GM19468 (cell line): ENCODE data around the gene AQP5.

ENCODE experiments used
- ATAC-seq: cut with Tn5 transposase; IDR thresholded peaks from one replicate; pipeline ENCODE4 v1.9.1; 2021; ENCODE audit warnings: mild to moderate bottlenecking, moderate library complexity, moderate number of reproducible peaks; ENCODE audit not compliant: unreplicated experiment; ENCODE audit errors: extremely low read depth

Gene AQP5

GRCh38 chr12:49930515-49931288 lies 31.0 kb upstream of the AQP5 start:
- ATAC-seq: no peak

GRCh38 chr12:49932023-49932422 lies 29.6 kb upstream of the AQP5 start:
- no peak for ATAC-seq

DNA sequence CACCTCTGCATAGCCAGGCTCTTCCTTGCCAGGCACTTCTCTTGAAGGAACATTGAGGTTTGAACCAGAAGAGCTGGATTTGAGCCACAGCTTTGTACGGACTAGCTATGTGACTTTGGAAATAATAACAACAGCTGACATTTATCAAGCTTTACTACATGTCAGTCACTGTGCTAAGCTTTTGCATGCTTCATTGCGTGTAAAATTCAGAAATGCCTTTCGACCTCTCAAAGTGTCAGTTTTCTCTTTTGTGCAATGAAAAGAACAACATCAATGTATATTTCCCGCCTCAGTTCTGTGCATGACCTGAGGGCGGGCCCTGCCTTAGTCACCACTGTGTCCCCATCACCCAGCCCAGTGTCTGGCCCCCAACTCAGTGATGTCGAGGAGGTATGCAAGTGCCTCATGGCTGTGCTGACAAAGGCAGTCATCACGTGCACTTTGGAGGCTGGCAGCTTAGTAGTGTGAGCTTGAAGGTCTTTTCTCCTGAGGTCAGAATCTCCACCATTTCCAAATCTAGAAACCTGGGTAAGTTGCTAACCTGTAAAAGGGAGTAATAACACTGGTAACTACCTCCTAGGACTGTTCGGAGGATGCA lies 29.0 kb upstream of the AQP5 start:
- no peak for ATAC-seq

- no peak for ATAC-seq
Measured at GRCh38 chr12:49933796-49934195, 27.9 kb upstream of the AQP5 start.

DNA sequence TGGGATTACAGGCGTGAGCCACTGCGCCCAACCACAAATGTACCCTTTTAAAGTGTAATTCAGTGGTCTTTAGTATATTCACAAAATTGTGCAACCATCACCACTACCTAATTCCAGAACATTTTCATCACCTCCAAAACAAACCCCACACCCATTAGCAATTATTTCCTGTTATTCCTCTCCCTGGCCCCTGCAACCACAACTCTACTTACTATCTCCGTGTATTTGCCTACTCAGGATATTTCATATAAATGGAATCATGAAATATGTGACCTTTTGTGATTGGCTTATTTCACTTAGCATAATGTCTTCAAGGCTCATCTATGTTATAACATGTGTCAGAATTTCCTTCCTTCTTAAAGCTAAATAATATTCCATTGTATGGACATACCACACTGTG lies 27.2 kb upstream of the AQP5 start:
- ATAC-seq: no peak

DNA sequence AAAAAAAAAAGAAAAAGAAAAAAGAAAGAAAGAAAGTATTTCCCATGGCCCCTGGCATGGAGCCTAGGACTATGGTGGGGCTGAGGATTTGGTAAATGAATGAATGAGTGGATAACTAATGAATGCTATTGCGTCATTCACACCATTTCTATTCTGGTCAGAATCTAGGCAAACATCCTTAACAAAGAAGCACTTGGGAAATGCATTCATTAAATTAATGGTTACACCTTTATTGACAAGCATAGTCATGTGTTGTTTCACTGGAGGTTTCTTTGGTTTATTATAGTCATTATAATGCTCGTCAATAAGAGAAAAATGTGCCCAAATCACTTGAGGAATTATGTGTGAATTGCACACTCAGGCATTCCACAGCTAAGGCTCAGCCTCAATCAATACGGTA lies 24.7 kb upstream of the AQP5 start:
- ATAC-seq: no peak

DNA sequence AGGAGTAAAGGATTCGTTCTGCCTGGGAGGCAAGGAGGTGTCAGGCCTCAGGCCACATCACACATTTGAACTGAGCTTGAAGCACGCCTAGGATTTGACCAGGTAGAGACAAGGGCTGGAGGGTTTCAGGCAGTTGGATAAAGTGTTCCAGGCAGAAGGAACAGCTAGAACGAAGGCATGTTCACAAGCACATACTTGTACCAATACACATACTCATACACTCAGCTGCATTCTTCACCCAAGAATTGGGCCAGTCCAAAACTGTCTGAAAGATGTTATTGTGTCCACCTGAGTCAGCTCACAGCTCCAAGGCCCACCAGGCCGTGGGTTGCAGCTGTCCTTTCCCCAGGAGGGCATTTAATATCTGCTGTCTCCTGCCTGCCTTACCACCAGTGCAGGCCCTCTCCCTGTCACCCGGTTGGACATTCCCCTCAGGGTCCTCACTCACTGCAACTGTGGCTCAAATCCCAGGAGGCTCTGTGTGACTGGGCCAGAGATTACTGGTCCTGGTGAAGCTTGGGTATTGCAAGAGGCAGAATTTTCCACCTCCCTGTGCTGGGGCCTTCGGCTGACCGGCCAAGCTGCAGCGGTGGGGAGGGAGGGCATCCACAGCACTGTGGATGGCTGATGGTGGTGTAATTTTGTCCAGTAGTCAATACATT lies 23.9 kb upstream of the AQP5 start:
- no peak for ATAC-seq

DNA sequence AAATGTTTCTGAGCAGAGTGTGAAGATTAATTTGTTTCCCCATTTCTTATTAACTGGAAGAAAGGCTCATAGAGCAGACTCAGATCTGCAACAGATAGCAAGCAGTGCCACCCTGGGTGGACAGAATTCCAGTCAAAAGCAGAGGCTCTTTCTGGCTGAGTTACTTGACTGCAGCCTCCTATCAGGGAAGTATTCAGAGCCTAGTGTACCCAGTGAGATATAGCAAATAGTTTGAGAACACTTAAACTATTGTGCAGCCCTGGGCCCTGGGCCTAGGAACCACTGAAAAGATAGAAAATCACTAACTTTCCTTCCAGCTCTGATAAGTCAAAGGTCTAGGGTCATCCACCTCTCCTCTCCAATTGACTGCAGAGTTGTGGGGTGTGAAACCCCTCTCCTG lies 22.4 kb upstream of the AQP5 start:
- ATAC-seq: no peak

GRCh38 chr12:49939707-49940106 lies 22.0 kb upstream of the AQP5 start:
- ATAC-seq: no peak

GRCh38 chr12:49941556-49942511 lies 19.8 kb upstream of the AQP5 start:
- no peak for ATAC-seq

GRCh38 chr12:49942512-49942893 lies 19.2 kb upstream of the AQP5 start:
- no peak for ATAC-seq

GRCh38 chr12:49942921-49943624 lies 18.6 kb upstream of the AQP5 start:
- no peak for ATAC-seq

DNA sequence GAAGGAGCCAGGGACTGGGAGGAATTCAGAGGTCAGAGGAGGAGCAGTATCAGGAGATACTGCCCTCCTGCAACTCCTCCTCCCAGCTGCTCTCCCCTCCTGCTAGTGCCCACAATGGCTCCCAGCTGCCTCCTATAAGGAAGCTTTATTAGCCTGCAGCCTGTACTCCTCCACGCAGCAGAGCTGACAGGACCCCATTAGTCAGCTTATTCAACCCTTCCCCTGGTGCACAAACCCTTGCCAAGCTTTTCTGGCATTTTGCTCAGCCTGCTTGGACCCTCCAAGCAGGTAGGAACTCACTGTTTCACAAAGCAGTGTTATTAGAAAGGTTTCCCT lies 18.1 kb upstream of the AQP5 start:
- no peak for ATAC-seq

DNA sequence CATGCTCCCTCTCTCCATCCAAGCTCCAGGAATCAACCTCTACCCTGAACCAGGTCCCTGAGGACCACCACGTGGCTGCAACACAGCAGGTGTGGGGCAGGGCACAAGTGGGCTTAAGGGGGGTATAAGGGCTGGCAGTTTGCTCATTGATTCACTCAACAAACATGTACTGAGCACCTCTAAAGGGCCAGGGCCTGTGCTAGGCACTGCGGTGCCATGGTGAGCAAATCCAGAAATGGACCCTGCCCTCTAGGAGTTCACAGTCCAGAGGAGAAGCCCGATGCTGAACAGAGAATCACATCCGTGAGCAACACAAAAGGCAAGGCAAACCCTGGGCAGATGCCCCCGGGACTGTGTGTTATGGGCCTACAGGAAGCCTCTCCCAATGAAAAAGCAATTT lies 17.6 kb upstream of the AQP5 start:
- ATAC-seq: no peak

- ATAC-seq: no peak
Measured at GRCh38 chr12:49944718-49945117, 17.0 kb upstream of the AQP5 start.

DNA sequence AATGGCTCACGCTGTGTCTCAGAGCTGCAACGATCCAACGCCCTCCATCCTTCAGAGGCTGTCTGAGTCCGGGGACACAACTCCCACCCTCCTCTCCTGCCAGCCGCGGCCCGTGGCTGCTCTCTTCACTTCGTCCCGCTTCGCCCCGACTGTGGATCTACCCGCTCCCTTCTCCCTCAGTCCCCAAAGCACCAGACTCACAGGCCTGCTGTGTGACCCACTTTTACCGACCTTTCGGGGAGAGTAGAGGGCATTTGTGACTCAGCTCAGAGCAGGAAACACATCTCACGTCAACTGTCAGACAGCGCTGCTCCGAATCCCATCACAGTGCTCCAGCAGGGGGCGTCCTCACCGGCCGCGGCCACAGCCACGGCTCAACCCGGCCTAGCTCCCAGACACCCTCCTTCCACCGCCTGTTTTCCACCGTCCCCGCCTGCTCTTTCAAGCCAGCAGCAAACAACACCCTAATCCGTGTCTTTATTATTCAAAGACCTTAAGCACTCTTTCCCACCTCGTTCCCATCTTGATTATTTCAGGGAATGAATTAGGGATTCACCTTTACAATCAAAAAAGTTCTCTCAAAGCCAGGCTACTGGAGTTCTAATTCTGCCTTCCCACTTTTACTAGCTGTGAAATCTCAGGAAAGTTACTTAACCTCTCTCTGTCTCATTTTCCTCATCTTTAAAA lies 16.1 kb upstream of the AQP5 start:
- ATAC-seq: no peak

GRCh38 chr12:49946086-49946485 lies 15.6 kb upstream of the AQP5 start:
- ATAC-seq: no peak

DNA sequence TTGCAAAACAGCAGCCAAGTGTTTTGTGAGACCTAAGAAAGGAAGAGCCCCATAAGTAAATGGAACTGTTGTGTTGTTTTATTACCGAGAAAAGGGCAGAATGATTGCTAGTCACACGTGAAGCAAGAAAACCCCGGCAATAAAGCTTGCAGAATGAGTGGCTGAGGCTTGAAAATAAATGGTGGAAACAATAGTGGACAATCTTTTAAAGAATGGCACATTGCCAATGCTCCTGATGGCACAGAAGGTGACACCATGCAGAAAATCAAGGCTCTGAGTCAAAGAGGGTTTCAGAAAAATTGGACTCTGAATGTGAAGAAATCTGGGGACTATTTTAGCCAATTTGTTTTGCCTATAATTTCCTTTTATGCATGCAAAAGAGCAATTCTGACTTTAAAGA lies 15.2 kb upstream of the AQP5 start:
- ATAC-seq: no peak

GRCh38 chr12:49947593-49948226 lies 14.0 kb upstream of the AQP5 start:
- ATAC-seq: no peak
